HepG2 (cell line): Measurements from ENCODE around the gene ACSS2. TPM values are rescaled to one million over a fixed set of nuclear protein-coding genes. Genes with fewer than 3 reads are reported as not detected.
A peak's percentile ranks its signal among the peaks of the same experiment; 100 is the strongest.

Source experiments
- ADNP ChIP-seq: sonication (generic); formaldehyde crosslinking; IDR thresholded peaks from 2 replicates; pipeline ENCODE4 v1.4.0; 2020; ENCODE audit warnings: missing genetic modification reagents
- CREM ChIP-seq, 2 experiments: sonication (generic) in 1 of 2; formaldehyde crosslinking in 1 of 2; IDR thresholded peaks; 2 replicates each; pipeline versions ENCODE4 v1.4.0 to v1.6.1; 2016 to 2020; ENCODE audit warnings: antibody characterized with exemption in 1 of 2, mild to moderate bottlenecking in 1 of 2, missing genetic modification reagents in 1 of 2
- DDIT3 ChIP-seq: sonication (generic); formaldehyde crosslinking; IDR thresholded peaks from 2 replicates; pipeline ENCODE4 v1.4.0; 2020; ENCODE audit warnings: mild to moderate bottlenecking, missing genetic modification reagents
- EHMT2 ChIP-seq: fragments of 200-600 bp; sonication (generic); IDR thresholded peaks from 2 replicates; pipeline ENCODE4 v1.7.0; 2017; ENCODE audit warnings: antibody characterized with exemption, low read depth, low read length, borderline replicate concordance
- ELF1 ChIP-seq: sonication (generic); formaldehyde crosslinking; IDR thresholded peaks from 2 replicates; pipeline ENCODE4 v1.4.0; 2020; ENCODE audit warnings: missing genetic modification reagents
- GMEB2 ChIP-seq: IDR thresholded peaks from 2 replicates; pipeline ENCODE4 v1.6.1; 2016; ENCODE audit warnings: missing biosample characterization, missing genetic modification reagents, low read depth
- HNF4G ChIP-seq, 2 experiments: sonication (generic) in 1 of 2; formaldehyde crosslinking in 1 of 2; IDR thresholded peaks; 2 replicates each; pipeline versions ENCODE4 v1.4.0 to v1.6.1; 2011 to 2020; ENCODE audit warnings: borderline replicate concordance in 2 of 2, low read depth in 2 of 2, mild to moderate bottlenecking in 2 of 2, low read length in 1 of 2, missing genetic modification reagents in 1 of 2, moderate library complexity in 1 of 2
- MTF2 ChIP-seq: sonication (generic); formaldehyde crosslinking; IDR thresholded peaks from 2 replicates; pipeline ENCODE4 v1.5.0; 2020; ENCODE audit warnings: missing genetic modification reagents, borderline replicate concordance
- NBN ChIP-seq: fragments of 450-650 bp; conservative IDR thresholded peaks from 2 replicates; pipeline ENCODE4 v1.6.1; 2017
- PBX2 ChIP-seq: IDR thresholded peaks from 2 replicates; pipeline ENCODE4 v1.6.1; 2016; ENCODE audit warnings: control low read depth
- POLR2AphosphoS5 ChIP-seq: IDR thresholded peaks from 2 replicates; pipeline ENCODE4 v1.6.1; 2012; ENCODE audit warnings: low read depth, low read length
- SKIL ChIP-seq: sonication (generic); formaldehyde crosslinking; IDR thresholded peaks from 2 replicates; pipeline ENCODE4 v1.8.0; 2022; ENCODE audit warnings: missing genetic modification reagents, mild to moderate bottlenecking, moderate library complexity, borderline replicate concordance
- YEATS2 ChIP-seq: sonication (generic); formaldehyde crosslinking; IDR thresholded peaks from 2 replicates; pipeline ENCODE4 v1.4.0; 2020; ENCODE audit warnings: missing genetic modification reagents, borderline replicate concordance
- ZBTB1 ChIP-seq: sonication (generic); formaldehyde crosslinking; IDR thresholded peaks from 2 replicates; pipeline ENCODE4 v1.4.0; 2020; ENCODE audit warnings: missing genetic modification reagents, borderline replicate concordance
- ZBTB3 ChIP-seq: sonication (generic); formaldehyde crosslinking; IDR thresholded peaks from 2 replicates; pipeline ENCODE4 v1.4.0; 2020; ENCODE audit warnings: low read depth, mild to moderate bottlenecking, moderate library complexity, missing genetic modification reagents, borderline replicate concordance
- ZKSCAN1 ChIP-seq: fragments of 150-350 bp; IDR thresholded peaks from 2 replicates; pipeline ENCODE4 v1.6.1; 2014; ENCODE audit warnings: low read length
- ZNF20 ChIP-seq: sonication (generic); formaldehyde crosslinking; IDR thresholded peaks from 2 replicates; pipeline ENCODE4 v1.4.0; 2020; ENCODE audit warnings: mild to moderate bottlenecking, moderate library complexity, missing genetic modification reagents
- ZNF224 ChIP-seq: sonication (generic); formaldehyde crosslinking; IDR thresholded peaks from 2 replicates; pipeline ENCODE4 v1.5.0; 2020; ENCODE audit warnings: mild to moderate bottlenecking, missing genetic modification reagents
- ZNF317 ChIP-seq: sonication (generic); formaldehyde crosslinking; IDR thresholded peaks from 2 replicates; pipeline ENCODE4 v1.5.0; 2020; ENCODE audit warnings: mild to moderate bottlenecking, missing genetic modification reagents
- ZNF552 ChIP-seq: sonication (generic); formaldehyde crosslinking; IDR thresholded peaks from 2 replicates; pipeline ENCODE4 v1.9.0; 2022; ENCODE audit warnings: missing genetic modification reagents, mild to moderate bottlenecking, borderline replicate concordance
- ZNF766 ChIP-seq: sonication (generic); formaldehyde crosslinking; IDR thresholded peaks from 2 replicates; pipeline ENCODE4 v1.5.0; 2020; ENCODE audit warnings: missing genetic modification reagents, borderline replicate concordance
- ZNF816 ChIP-seq: sonication (generic); formaldehyde crosslinking; IDR thresholded peaks from 2 replicates; pipeline ENCODE4 v1.8.0; 2022; ENCODE audit warnings: missing genetic modification reagents, mild to moderate bottlenecking, borderline replicate concordance
- polyA plus RNA-seq, 8 experiments: library from polyadenylated mRNA; depleted of rRNA in 3 of 8; stranded (reverse) in 7 of 8; unstranded in 1 of 8; fragments of >200 nt; fragmentation: Illumina TruSeq in 4 of 8; extraction: Trizol in 4 of 8; gene quantifications; 2 replicates each; pipeline versions ENCODE4 v1.2.1 to v1.2.3, GENCODE V29; 2011 to 2016; ENCODE audit warnings: low read depth in 4 of 8, missing spikeins in 1 of 8, mixed read lengths in 1 of 8; ENCODE audit not compliant: insufficient read depth in 1 of 8
- total RNA-seq, 5 experiments: library from RNA; depleted of rRNA; stranded (reverse); fragments of >200 nt; fragmentation: Illumina TruSeq; extraction: Trizol; gene quantifications; 2 replicates each; pipeline ENCODE4 v1.2.3, GENCODE V29; 2016; ENCODE audit warnings: low read depth in 1 of 5

Gene ACSS2
- total and polyA plus RNA-seq, 2 of the 13 experiments (the other 11 are each of a cell fraction or from before 2014, with no cell fraction given) = 72.8 to 89.7 TPM

GRCh38 chr20:34872622-34873224, 3.7 kb upstream of the ACSS2 start, which contains the start of gene GGT7 (continued):
- TF ChIP-seq PBX2 (CRISPR knock-in tag) (no peak), DDIT3 (0 out of 2 replicates have a peak, but pooled peaks have one; percentile 26), SKIL (CRISPR knock-in tag) (peak; percentile 89), ZNF816 (CRISPR knock-in tag) (peak; percentile 97), ZNF20 (CRISPR knock-in tag) (no peak), POLR2AphosphoS5 (peak; percentile 71), ZBTB1 (no peak), EHMT2 (no peak), ZNF766 (CRISPR knock-in tag) (no peak; the same call in 1 of the 2 replicates), ZNF552 (CRISPR knock-in tag) (no peak), NBN (no peak), GMEB2 (CRISPR knock-in tag) (peak; percentile 54; the same call in 1 of the 2 replicates), YEATS2 (peak; percentile 87; the same call in 1 of the 2 replicates), ZNF317 (peak; percentile 85; the same call in 1 of the 2 replicates), ZBTB3 (CRISPR knock-in tag) (no peak; the same call in 1 of the 2 replicates), ZKSCAN1 (no peak), ZNF224 (no peak; the same call in 1 of the 2 replicates), MTF2 (CRISPR knock-in tag) (peak; percentile 87), CREM (IDR thresholded peaks at IDR 0.05) (no peak), CREM (CRISPR knock-in tag; IDR thresholded peaks at IDR 0.05) (no peak), ELF1 (CRISPR knock-in tag) (peak; percentile 89), HNF4G (IDR thresholded peaks at IDR 0.05; ENCODE audit: borderline replicate concordance, low read depth, low read length) (0 out of 2 replicates have a peak, but pooled peaks have one; percentile 19), HNF4G (CRISPR knock-in tag; IDR thresholded peaks at IDR 0.05; ENCODE audit: borderline replicate concordance, low read depth) (peak; percentile 54; the same call in 1 of the 2 replicates), ADNP (CRISPR knock-in tag) (no peak)
